WERI-Rb-1 (cell line): Measurements from ENCODE around the gene PTCD3.
A peak's percentile ranks its signal among the peaks of the same experiment; 100 is the strongest.

Source experiments
- DNase-seq: peaks from one replicate; pipeline ENCODE4 v3.0.0-alpha.2; 2020
- H3K27ac ChIP-seq: fragments of 250-450 bp; sonication (Bioruptor Pico); 2 replicates; pipeline ENCODE4 v1.5.1; 2020; ENCODE audit warnings: mild to moderate bottlenecking, moderate library complexity
- H3K27me3 ChIP-seq: fragments of 250-450 bp; sonication (Bioruptor Pico); 2 replicates; pipeline ENCODE4 v1.5.1; 2021; ENCODE audit warnings: mild to moderate bottlenecking, low read depth, moderate library complexity; ENCODE audit not compliant: insufficient read depth, severe bottlenecking
- H3K36me3 ChIP-seq: fragments of 250-450 bp; sonication (Bioruptor Pico); 2 replicates; pipeline ENCODE4 v1.5.1; 2020; ENCODE audit warnings: mild to moderate bottlenecking, moderate library complexity
- H3K4me3 ChIP-seq: 2 replicates; pipeline ENCODE4 v1.5.1; 2011; ENCODE audit warnings: low read depth, mild to moderate bottlenecking, control low read depth, low read length
- H3K9me3 ChIP-seq: fragments of 250-450 bp; sonication (Bioruptor Pico); 2 replicates; pipeline ENCODE4 v1.5.1; 2021; ENCODE audit warnings: mild to moderate bottlenecking, moderate library complexity; ENCODE audit not compliant: severe bottlenecking
- TF ChIP-seq, protein P1 (sequence below): IDR thresholded peaks from 2 replicates; pipeline ENCODE4 v1.5.1; 2011; ENCODE audit warnings: low read depth, mild to moderate bottlenecking, control low read depth, inconsistent platforms, low read length

The PTCD3 gene

DNA sequence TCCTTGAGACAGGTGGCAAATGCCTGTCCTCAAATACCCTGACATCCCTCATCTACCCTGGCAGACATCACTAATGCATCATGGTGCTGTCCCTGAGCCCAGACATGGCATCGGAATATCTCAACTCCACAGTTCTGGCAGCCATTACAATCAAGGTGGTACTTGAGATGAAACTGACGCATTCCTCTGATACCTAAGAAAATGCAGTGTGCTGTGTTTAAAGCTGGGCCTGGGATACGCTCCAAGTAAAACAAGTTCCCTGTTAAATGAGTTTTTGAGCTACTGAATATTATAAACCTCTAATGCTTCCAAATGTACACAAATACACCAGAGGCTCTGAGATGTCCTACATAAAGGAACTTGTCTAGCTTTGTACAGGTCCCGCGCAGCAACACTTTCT, 30.1 kb upstream of the PTCD3 start:
- no peak overlapping the region for H3K27ac ChIP-seq
- H3K9me3 ChIP-seq = no peaks in the 10 kb centered on the region
- peaks cover 79% of the 10 kb centered on the region for H3K36me3 ChIP-seq
- DNase-seq = no peak
- no peak overlapping the region for H3K4me3 ChIP-seq
- no peaks in the 10 kb centered on the region for H3K27me3 ChIP-seq
- TF ChIP-seq, protein P1, sequence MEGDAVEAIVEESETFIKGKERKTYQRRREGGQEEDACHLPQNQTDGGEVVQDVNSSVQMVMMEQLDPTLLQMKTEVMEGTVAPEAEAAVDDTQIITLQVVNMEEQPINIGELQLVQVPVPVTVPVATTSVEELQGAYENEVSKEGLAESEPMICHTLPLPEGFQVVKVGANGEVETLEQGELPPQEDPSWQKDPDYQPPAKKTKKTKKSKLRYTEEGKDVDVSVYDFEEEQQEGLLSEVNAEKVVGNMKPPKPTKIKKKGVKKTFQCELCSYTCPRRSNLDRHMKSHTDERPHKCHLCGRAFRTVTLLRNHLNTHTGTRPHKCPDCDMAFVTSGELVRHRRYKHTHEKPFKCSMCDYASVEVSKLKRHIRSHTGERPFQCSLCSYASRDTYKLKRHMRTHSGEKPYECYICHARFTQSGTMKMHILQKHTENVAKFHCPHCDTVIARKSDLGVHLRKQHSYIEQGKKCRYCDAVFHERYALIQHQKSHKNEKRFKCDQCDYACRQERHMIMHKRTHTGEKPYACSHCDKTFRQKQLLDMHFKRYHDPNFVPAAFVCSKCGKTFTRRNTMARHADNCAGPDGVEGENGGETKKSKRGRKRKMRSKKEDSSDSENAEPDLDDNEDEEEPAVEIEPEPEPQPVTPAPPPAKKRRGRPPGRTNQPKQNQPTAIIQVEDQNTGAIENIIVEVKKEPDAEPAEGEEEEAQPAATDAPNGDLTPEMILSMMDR = no peak

GRCh38 chr2:86078774-86079545, 27.1 kb upstream of the PTCD3 start:
- Histone ChIP-seq H3K27ac (no peak overlapping the region; the same call in 1 of the 2 replicates), H3K36me3 (peaks cover 67% of the 10 kb centered on the region), H3K4me3 (no peak overlapping the region), H3K27me3 (no peaks in the 10 kb centered on the region), H3K9me3 (no peaks in the 10 kb centered on the region)
- TF ChIP-seq, protein P1 = peak; percentile 55
- DNase-seq = peak; percentile 54

DNA sequence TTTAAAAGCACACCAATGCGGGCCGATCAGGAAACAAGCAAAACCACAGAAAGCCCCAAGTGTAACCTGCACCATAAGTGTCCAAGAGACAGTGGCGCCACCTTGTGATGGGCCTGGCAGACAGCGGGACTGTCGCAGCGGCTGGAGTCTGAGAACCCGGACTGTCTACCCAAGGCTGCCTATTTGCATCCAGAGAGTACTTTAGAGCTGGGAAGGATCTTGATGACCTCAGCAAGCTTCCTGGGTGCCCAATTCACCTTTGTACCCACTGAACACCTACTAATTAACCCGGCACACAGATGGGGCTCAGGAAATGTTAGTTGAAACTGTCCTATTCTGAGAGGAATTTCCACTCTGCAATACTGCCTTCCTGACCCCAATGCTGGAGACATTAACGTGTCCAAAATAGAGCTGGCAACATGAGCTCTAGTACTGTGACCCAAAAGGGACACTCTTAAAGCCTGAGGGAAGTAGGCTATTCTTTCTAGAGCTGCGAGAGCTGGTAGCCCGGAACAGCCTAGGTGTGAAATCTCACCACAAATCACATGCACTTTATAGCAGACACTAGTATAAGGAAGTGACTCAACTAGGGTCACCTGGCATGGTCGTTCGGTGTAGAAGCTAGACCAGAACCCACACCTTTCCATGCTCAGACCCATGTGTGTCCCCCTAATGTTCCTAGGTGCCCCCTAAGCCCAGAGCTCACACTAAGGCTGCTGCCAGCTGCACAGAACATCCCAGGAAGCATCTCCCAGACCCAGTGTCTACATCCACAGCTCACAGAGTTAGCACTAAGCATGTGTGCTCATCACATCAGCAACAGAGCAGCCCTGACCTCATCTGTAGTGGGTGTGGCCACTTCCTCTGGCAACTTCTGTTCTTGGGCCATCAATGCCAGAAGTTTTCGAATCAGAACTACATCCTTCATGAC, 25.8 kb upstream of the PTCD3 start:
- Histone ChIP-seq H3K27ac (no peak overlapping the region), H3K4me3 (no peak overlapping the region), H3K36me3 (peaks cover 56% of the 10 kb centered on the region), H3K27me3 (no peaks in the 10 kb centered on the region), H3K9me3 (no peaks in the 10 kb centered on the region)
- TF ChIP-seq, protein P1 = peak; percentile 89
- peak; percentile 76 for DNase-seq

- DNase-seq = no peak
- Histone ChIP-seq H3K27me3 (no peaks in the 10 kb centered on the region), H3K4me3 (no peak overlapping the region), H3K9me3 (no peaks in the 10 kb centered on the region), H3K27ac (no peak overlapping the region), H3K36me3 (peaks cover 53% of the 10 kb centered on the region)
- TF ChIP-seq, protein P1 = no peak
Measured at GRCh38 chr2:86081724-86082123, 24.3 kb upstream of the PTCD3 start.

GRCh38 chr2:86082756-86083155, 23.3 kb upstream of the PTCD3 start:
- Histone ChIP-seq H3K36me3 (peaks cover 53% of the 10 kb centered on the region), H3K27me3 (no peaks in the 10 kb centered on the region), H3K4me3 (no peak overlapping the region), H3K9me3 (no peaks in the 10 kb centered on the region), H3K27ac (no peak overlapping the region)
- TF ChIP-seq, protein P1 = no peak
- no peak for DNase-seq
